DMS53 (cell line): ENCODE data around the gene CDKN2D.

Experiments
- DNase-seq: peaks from one replicate; lab custom pipeline; 2025; lab: John Stamatoyannopoulos, UW

Gene CDKN2D

GRCh38 chr19:10568826-10569651 lies at the start of gene CDKN2D:
Gene CDKN2D, minus strand, starts transcription at chr19:10568979. Its CDS starts 326 bp downstream, at chr19:10568653.
- DNase-seq, result peak; percentile 99

- DNase-seq, result peak; percentile 49
Observed at GRCh38 chr19:10617409-10618121, 48.8 kb upstream of the CDKN2D start.

- no peak for DNase-seq
Observed at GRCh38 chr19:10615429-10616023, 46.7 kb upstream of the CDKN2D start.

GRCh38 chr19:10612499-10613119 lies 43.8 kb upstream of the CDKN2D start:
- no peak for DNase-seq

- no peak for DNase-seq
Observed at GRCh38 chr19:10611907-10612306, 43.1 kb upstream of the CDKN2D start.

GRCh38 chr19:10604460-10604980 lies 35.7 kb upstream of the CDKN2D start:
- DNase-seq, result no peak

- no peak for DNase-seq
Observed at GRCh38 chr19:10603873-10604459, 35.2 kb upstream of the CDKN2D start.

DNA sequence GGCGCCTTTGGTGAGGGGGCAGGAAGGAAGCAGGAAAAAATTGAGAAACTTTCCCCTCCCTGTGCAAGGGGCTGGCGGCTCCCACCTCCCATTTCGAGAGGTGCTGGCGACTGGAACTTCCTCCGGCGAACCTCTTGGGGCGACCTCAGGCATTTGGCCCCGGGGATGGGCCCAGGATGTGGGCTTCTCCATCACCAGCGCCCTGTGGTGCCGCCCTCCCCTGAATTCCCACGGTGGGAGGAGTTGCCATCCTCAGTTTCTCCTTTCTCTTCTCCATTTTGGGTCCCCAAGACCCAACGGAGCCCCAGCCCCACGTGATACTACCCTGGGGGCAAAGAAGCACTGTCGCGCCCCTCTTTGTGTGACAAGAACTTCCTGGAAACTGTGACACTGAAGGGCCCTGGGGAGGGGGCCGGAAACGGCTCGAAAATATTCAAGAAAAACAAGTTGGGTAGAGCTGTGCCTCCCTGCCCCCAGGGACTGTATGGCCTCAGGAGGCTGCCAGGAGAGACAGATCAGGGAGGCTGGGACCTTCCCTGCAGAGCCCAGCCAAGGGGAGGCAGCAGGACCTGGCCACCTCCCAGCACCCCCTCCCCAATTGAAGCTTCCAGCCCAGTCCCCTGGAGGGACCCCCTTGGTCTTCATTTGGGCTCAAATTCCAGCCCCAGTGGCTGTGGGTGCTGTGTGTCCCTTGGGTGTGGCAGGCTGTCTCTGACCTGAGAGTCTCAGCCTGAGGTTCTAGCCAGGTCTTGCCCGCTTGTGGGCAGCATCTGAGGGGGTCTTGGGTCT lies 34.5 kb upstream of the CDKN2D start:
- no peak for DNase-seq

GRCh38 chr19:10602330-10603083 lies 33.7 kb upstream of the CDKN2D start:
- DNase-seq, result peak; percentile 77

DNA sequence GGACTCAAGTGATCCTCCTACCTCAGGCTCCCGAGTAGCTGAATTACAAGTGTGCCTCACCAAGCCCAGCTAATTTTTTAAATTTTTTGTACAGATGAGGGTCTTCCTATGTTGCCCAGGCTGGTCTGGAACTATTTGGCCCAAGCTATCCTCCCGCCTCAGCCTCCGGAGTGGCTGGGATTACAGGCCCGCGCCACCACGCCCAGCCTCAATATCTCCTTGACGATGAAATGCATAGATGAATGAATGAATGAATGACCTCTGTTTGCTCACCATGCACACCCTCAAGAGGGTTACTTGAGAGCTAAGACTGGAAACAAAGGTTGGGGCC lies 33.2 kb upstream of the CDKN2D start:
- no peak for DNase-seq

DNA sequence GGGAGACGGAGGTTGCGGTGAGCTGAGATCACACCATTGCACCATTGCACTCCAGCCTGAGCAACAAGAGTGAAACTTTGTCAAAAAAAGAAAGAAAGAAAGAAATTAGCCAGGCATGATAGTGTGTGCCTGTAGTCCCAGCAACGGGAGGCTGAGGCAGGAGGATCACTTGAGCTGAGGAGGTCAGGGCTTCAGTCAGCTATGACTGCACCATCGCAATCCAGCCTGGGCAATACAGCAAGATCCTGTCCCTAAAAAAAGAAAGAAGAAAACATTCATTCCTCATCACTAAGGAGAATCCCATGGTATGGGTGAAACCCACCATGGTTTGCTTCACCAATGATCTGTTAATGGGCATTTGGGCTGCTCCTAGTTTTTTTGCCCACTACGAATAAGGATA lies 31.4 kb upstream of the CDKN2D start:
- no peak for DNase-seq

GRCh38 chr19:10593820-10594637 lies 25.2 kb upstream of the CDKN2D start:
- no peak for DNase-seq

- no peak for DNase-seq
Observed at GRCh38 chr19:10593148-10593547, 24.4 kb upstream of the CDKN2D start.

- DNase-seq, result no peak
Observed at GRCh38 chr19:10587839-10588150, 19.0 kb upstream of the CDKN2D start.

DNA sequence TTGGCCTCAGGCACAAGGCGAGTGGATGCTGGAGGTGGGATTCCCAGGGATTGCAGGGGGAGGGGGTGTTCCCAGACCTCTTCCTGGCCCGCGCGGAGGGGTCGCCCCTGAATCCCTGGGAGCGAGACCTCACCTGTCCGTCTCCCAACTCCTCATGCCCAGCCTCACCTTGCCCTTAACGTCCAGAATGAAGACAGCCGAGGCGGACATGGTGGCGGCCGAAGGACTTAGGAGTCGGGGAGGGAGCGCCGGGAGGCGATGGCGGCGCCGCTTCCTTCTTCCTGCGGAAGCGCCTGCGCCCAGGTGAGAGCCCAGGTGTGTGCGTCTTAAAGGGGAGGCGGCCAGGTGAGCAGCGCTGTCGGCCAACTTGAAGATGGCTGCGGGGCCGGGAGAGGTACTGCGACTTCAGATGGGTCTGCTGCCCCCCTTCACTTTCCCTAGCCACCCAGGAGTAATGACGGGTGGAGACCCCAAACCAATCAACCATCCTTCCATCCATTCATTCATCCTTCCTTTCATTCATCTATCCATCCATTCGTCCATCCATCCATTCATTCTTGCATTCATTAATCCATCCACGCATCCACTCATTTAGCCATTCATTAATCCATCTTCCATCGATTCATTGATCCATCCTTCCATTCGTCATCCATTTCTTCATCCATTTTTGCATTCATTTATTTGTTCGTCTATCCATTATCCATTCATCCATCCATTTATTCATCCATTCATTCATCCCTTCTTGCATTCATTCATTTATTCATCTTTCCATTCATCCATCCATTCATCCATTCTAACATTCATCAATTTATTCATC lies 18.5 kb upstream of the CDKN2D start, which contains the start of gene AP1M2:
AP1M2 (minus strand) TSS at position 291 of the 817 bp plus-strand sequence; CDS start at position 210, 81 bp downstream.
- DNase-seq, result peak; percentile 83

- no peak for DNase-seq
Observed at GRCh38 chr19:10586396-10586795, 17.6 kb upstream of the CDKN2D start.

DNA sequence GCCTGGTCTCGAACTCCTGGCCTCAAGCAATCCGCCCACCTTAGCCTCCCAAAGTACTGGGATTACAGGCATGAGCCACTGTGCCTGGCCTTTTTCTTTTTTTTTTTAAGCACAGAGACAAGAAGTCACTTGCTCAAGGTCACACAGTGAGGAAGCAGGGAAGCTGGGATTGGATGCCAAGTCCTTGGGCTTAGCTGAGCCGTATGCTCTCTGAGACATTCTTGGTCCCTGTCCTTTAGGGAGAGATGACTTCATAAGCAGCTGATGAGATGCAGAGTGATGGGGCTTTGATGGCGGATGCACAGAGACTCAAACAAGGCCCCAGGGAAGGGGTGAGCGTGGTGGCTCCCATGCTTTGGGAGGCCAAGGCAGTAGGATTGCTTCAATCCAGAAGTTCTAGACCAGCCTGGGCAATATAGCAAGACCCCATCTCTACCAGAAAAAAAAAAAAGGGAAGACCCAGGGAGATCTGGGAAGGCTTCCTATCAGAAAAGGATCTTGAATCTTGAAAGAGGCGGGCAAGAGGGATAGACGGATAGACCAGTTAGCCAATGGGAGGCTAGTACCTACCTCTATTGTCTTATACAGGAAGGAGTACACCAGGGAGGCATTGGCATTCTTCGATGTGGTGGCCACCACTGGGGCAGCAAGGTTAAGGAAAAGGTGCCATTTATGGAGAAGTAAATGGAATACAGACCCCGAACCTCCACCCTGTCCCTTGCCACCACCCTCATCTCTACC lies 14.4 kb upstream of the CDKN2D start:
- no peak for DNase-seq

- DNase-seq, result no peak
Observed at GRCh38 chr19:10582091-10582490, 13.3 kb upstream of the CDKN2D start.
